HG03064 (cell line): Measurements from ENCODE around the gene ALOX5.
"Not testable (repeated sequence)": the region's sequence is repeated elsewhere in the genome, so short reads cannot be mapped to it uniquely, and the experiment has no call there.

ENCODE experiments used
- ATAC-seq: cut with Tn5 transposase; IDR thresholded peaks from one replicate; pipeline ENCODE4 v1.9.1; 2021; ENCODE audit warnings: low read depth; ENCODE audit not compliant: unreplicated experiment

Gene ALOX5

GRCh38 chr10:45403151-45403550 lies 29.1 kb downstream of the ALOX5 start:
- ATAC-seq: no peak

GRCh38 chr10:45404087-45404769 lies 30.2 kb downstream of the ALOX5 start:
- ATAC-seq: no peak

GRCh38 chr10:45404770-45405120 lies 30.7 kb downstream of the ALOX5 start:
- no peak for ATAC-seq

GRCh38 chr10:45407542-45407941 lies 33.5 kb downstream of the ALOX5 start:
- ATAC-seq: no peak

- no peak for ATAC-seq
Observed at GRCh38 chr10:45408421-45409319, 34.7 kb downstream of the ALOX5 start.

GRCh38 chr10:45409347-45409746 lies 35.3 kb downstream of the ALOX5 start:
- not testable (repeated sequence) for ATAC-seq

- no peak for ATAC-seq
Observed at GRCh38 chr10:45409782-45410181, 35.8 kb downstream of the ALOX5 start.

- no peak for ATAC-seq
Observed at GRCh38 chr10:45410489-45410806, 36.4 kb downstream of the ALOX5 start.

GRCh38 chr10:45410807-45411606 lies 37.0 kb downstream of the ALOX5 start:
- ATAC-seq: no peak

- ATAC-seq: no peak
Observed at GRCh38 chr10:45411607-45411940, 37.6 kb downstream of the ALOX5 start.

GRCh38 chr10:45415062-45415461 lies 41.0 kb downstream of the ALOX5 start:
- not testable (repeated sequence) for ATAC-seq

GRCh38 chr10:45416603-45417002 lies 42.6 kb downstream of the ALOX5 start:
- ATAC-seq: no peak

GRCh38 chr10:45417746-45418145 lies 43.7 kb downstream of the ALOX5 start:
- no peak for ATAC-seq

- ATAC-seq: no peak
Observed at GRCh38 chr10:45418417-45418848, 44.4 kb downstream of the ALOX5 start.

GRCh38 chr10:45418849-45419675 lies 45.0 kb downstream of the ALOX5 start:
- peak; percentile 43 for ATAC-seq

- ATAC-seq: no peak
Observed at GRCh38 chr10:45419676-45420025, 45.6 kb downstream of the ALOX5 start.

- peak; percentile 48 for ATAC-seq
Observed at GRCh38 chr10:45420453-45421192, 46.6 kb downstream of the ALOX5 start.

GRCh38 chr10:45421221-45422097 lies 47.4 kb downstream of the ALOX5 start:
- ATAC-seq: no peak
